SU-DHL-6 (cell line): Measurements from ENCODE around the gene PTGDS.

ENCODE experiments used
- H2AFZ ChIP-seq: fragments of 200-600 bp; sonication (generic); 2 replicates; pipeline ENCODE4 v1.6.1; 2014; ENCODE audit warnings: low read depth, mild to moderate bottlenecking, moderate library complexity, mixed read lengths, antibody characterized with exemption, low read length; ENCODE audit not compliant: severe bottlenecking
- H3F3A ChIP-seq: fragments of 200-600 bp; shearing (Covaris generic); 2 replicates; pipeline ENCODE4 v1.6.0; 2016; ENCODE audit warnings: antibody characterized with exemption, mild to moderate bottlenecking; ENCODE audit not compliant: insufficient read depth
- H3K27ac ChIP-seq: fragments of 200-600 bp; sonication (generic); 2 replicates; pipeline ENCODE4 v1.5.1; 2016; ENCODE audit warnings: low read depth, mild to moderate bottlenecking, low read length, moderate library complexity, mixed read lengths
- H3K27me3 ChIP-seq: fragments of 200-600 bp; sonication (generic), shearing (Covaris generic); 2 replicates; pipeline ENCODE4 v1.6.0; 2014; ENCODE audit warnings: mild to moderate bottlenecking, low read length
- H3K36me3 ChIP-seq: fragments of 200-600 bp; sonication (generic); 2 replicates; pipeline ENCODE4 v1.6.1; 2014; ENCODE audit warnings: mild to moderate bottlenecking, low read length, mixed read lengths
- H3K4me2 ChIP-seq: fragments of 300-600, 200-600 bp; shearing (Covaris generic), sonication (generic); 2 replicates; pipeline ENCODE4 v1.6.0; 2014; ENCODE audit warnings: low read length, low read depth, mild to moderate bottlenecking; ENCODE audit not compliant: poor library complexity, severe bottlenecking
- H3K4me3 ChIP-seq: fragments of 200-600 bp; sonication (generic); 2 replicates; pipeline ENCODE4 v1.5.1; 2014; ENCODE audit warnings: antibody characterized with exemption, low read length, mild to moderate bottlenecking, mixed read lengths; ENCODE audit not compliant: insufficient read depth, poor library complexity, severe bottlenecking
- H3K79me2 ChIP-seq: fragments of 200-600 bp; sonication (generic); 2 replicates; pipeline ENCODE4 v1.6.1; 2014; ENCODE audit warnings: mild to moderate bottlenecking, low read length, moderate library complexity; ENCODE audit not compliant: insufficient read depth
- H3K9ac ChIP-seq: fragments of 200-600 bp; sonication (generic); 2 replicates; pipeline ENCODE4 v1.7.0; 2014; ENCODE audit warnings: mild to moderate bottlenecking, low read length
- H3K9me2 ChIP-seq: fragments of 200-600 bp; sonication (generic); replicated peaks from 2 replicates; pipeline ENCODE4 v1.6.1; 2014; ENCODE audit warnings: low read length; ENCODE audit not compliant: insufficient read depth
- H3K9me3 ChIP-seq: fragments of 200-600 bp; sonication (generic); 2 replicates; pipeline ENCODE4 v1.6.1; 2014; ENCODE audit warnings: low read length, mixed read lengths; ENCODE audit not compliant: insufficient read depth
- H4K20me1 ChIP-seq: fragments of 200-600 bp; sonication (generic); 2 replicates; pipeline ENCODE4 v1.6.1; 2014; ENCODE audit warnings: low read depth, mild to moderate bottlenecking, antibody characterized with exemption, low read length, moderate library complexity, mixed read lengths
- CTCF ChIP-seq: fragments of 200-600 bp; sonication (generic); IDR thresholded peaks from one replicate; pipeline ENCODE4 v1.5.1; 2017; ENCODE audit warnings: antibody characterized with exemption, mild to moderate bottlenecking, low read length, moderate library complexity; ENCODE audit not compliant: insufficient read depth, poor library complexity, severe bottlenecking
- EZH2phosphoT487 ChIP-seq: fragments of 200-600 bp; sonication (generic), shearing (Covaris generic); conservative IDR thresholded peaks from 2 replicates; pipeline ENCODE4 v1.6.1; 2018; ENCODE audit warnings: mild to moderate bottlenecking, antibody characterized with exemption, low read length, moderate library complexity, mixed read lengths

Gene PTGDS

GRCh38 chr9:136947028-136947891, 30.0 kb upstream of the PTGDS start:
- no peak overlapping the region for H3K4me3 ChIP-seq
- no peaks in the 10 kb centered on the region for H3K36me3 ChIP-seq
- no peak overlapping the region for H3K9ac ChIP-seq
- H2AFZ ChIP-seq = no peak overlapping the region
- H3F3A ChIP-seq = no peaks in the 10 kb centered on the region
- no peaks in the 10 kb centered on the region for H3K9me2 ChIP-seq
- no peaks in the 10 kb centered on the region for H3K9me3 ChIP-seq
- H4K20me1 ChIP-seq = no peaks in the 10 kb centered on the region
- no peak overlapping the region for H3K4me2 ChIP-seq
- peaks cover 8% of the 10 kb centered on the region for H3K79me2 ChIP-seq
- H3K27me3 ChIP-seq = no peaks in the 10 kb centered on the region
- no peak overlapping the region for H3K27ac ChIP-seq
- no peak for TF ChIP-seq EZH2phosphoT487
- TF ChIP-seq CTCF = no peak

GRCh38 chr9:136947955-136948510, 29.3 kb upstream of the PTGDS start:
- Histone ChIP-seq H3K36me3 (no peaks in the 10 kb centered on the region), H3K9me3 (no peaks in the 10 kb centered on the region), H3K27me3 (no peaks in the 10 kb centered on the region), H3K4me3 (no peak overlapping the region), H3K27ac (no peak overlapping the region), H3F3A (no peaks in the 10 kb centered on the region), H4K20me1 (no peaks in the 10 kb centered on the region), H3K79me2 (peaks cover 8% of the 10 kb centered on the region), H2AFZ (no peak overlapping the region), H3K9me2 (no peaks in the 10 kb centered on the region), H3K9ac (no peak overlapping the region), H3K4me2 (no peak overlapping the region)
- TF ChIP-seq CTCF = peak; percentile 31
- no peak for TF ChIP-seq EZH2phosphoT487

- no peak for TF ChIP-seq EZH2phosphoT487
- TF ChIP-seq CTCF = no peak
- H3K27me3 ChIP-seq = no peaks in the 10 kb centered on the region
- H3K4me2 ChIP-seq = peak overlapping the region; percentile 59
- H2AFZ ChIP-seq = peak overlapping the region; percentile 64
- no peaks in the 10 kb centered on the region for H3K9me2 ChIP-seq
- no peaks in the 10 kb centered on the region for H3F3A ChIP-seq
- peak overlapping the region; percentile 37 for H3K27ac ChIP-seq
- no peaks in the 10 kb centered on the region for H3K79me2 ChIP-seq
- H3K36me3 ChIP-seq = no peaks in the 10 kb centered on the region
- H3K9ac ChIP-seq = peak overlapping the region; percentile 64
- no peaks in the 10 kb centered on the region for H4K20me1 ChIP-seq
- no peaks in the 10 kb centered on the region for H3K9me3 ChIP-seq
- peak overlapping the region; percentile 48 for H3K4me3 ChIP-seq
Measured at GRCh38 chr9:136949239-136949816, 28.0 kb upstream of the PTGDS start.
